Stomach (tissue), 4 donors: Measurements from ENCODE around the gene RASL10A.

Source experiments
- POLR2A ChIP-seq, 4 donors: fragments of 450-650 bp; IDR thresholded peaks; one replicate each; pipeline ENCODE4 v1.6.1; 2016; ENCODE audit warnings: antibody characterized with exemption in 4 of 4, control low read depth in 2 of 4, mild to moderate bottlenecking in 1 of 4, moderate library complexity in 1 of 4
- TF ChIP-seq, protein P1 (sequence below), 7 experiments: fragments of 450-650 bp in 4 of 7; fragments of 200-600 bp in 3 of 7; sonication (generic) in 3 of 7; IDR thresholded peaks; one replicate each; pipeline ENCODE4 v1.5.1; 2016 to 2019; ENCODE audit warnings: antibody characterized with exemption in 7 of 7, control low read depth in 2 of 7, mild to moderate bottlenecking in 1 of 7

DNA sequence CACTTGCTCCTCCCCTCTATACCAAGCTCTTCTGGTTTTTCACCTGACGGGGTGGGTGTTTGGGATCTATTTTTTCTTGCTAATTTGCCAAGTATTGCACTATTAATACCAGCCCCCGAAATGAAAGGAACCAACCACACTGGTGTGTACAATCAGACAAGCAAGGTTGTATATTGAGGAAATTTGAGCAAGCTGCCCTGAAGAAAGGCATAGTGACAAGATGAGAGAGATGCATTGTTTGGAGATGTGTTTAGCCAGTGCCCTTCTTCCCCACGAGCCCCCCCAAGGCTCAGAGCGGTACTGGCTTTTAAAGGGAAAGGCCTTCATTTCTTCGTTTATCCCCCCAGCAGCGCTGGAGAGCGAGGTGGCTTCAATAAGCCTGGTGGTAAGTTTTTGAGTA lies 24.3 kb downstream of the RASL10A start:
- TF ChIP-seq, protein P1, sequence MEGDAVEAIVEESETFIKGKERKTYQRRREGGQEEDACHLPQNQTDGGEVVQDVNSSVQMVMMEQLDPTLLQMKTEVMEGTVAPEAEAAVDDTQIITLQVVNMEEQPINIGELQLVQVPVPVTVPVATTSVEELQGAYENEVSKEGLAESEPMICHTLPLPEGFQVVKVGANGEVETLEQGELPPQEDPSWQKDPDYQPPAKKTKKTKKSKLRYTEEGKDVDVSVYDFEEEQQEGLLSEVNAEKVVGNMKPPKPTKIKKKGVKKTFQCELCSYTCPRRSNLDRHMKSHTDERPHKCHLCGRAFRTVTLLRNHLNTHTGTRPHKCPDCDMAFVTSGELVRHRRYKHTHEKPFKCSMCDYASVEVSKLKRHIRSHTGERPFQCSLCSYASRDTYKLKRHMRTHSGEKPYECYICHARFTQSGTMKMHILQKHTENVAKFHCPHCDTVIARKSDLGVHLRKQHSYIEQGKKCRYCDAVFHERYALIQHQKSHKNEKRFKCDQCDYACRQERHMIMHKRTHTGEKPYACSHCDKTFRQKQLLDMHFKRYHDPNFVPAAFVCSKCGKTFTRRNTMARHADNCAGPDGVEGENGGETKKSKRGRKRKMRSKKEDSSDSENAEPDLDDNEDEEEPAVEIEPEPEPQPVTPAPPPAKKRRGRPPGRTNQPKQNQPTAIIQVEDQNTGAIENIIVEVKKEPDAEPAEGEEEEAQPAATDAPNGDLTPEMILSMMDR (IDR thresholded peaks at IDR 0.05) = no peak
- TF ChIP-seq POLR2A (IDR thresholded peaks at IDR 0.05) = no peak
